ENCODE results near the gene ADIPOR2.
"Not testable (repeated sequence)": the region's sequence is repeated elsewhere in the genome, so short reads cannot be mapped to it uniquely, and the experiment has no call there.

The ADIPOR2 gene

DNA sequence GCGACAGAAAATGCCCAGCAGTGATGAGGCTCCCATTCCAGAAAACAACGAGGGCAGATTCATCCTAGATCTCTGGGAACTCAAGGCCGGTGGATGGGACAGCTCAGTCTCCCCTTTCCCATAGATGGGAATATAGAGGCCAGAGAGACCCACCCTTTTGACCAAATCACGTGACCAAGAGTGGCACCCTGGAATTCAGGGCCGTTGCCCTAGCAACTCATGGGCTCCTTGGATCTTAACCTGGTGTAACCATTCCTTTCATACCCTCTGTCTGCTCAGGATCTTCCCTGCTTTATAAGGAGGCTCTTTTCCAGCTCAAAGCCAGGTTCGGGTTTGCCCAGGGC is 121.0 kb downstream of the ADIPOR2 start:
- DNase-seq (ENCODE audit: low spot score), result no peak

DNA sequence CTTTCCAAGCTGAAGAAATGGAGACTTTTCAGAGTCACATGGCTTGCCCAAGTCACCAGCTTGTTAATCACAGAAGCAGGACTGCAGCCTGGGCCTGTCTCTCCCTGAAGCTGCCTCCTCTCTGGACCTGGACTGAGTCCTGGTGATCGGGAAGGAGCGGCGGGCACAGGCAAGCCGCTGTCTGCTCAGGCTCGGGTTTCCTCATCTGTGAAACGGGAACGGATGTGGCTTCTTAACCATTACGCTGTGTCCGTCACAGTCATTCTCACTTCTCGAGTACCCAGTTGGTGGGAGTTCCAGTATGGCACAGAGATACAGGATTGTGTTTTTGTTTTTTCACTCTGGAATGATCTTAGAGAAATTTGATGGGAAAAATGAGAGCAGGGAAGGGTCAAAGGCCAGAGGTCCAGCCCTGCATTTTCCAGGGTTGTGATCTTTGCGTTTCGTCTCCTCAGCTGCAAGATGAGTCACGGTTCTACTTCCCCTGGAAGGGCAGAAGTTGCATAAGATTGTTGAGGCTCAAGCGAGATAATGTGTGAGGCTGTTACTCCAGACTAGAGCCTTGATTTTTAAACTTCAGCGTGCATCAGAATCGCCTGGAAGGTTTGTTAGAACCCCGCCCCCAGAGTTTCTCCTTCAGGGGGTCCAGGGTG is 121.9 kb downstream of the ADIPOR2 start:
- DNase-seq (ENCODE audit: low spot score), result no peak

DNA sequence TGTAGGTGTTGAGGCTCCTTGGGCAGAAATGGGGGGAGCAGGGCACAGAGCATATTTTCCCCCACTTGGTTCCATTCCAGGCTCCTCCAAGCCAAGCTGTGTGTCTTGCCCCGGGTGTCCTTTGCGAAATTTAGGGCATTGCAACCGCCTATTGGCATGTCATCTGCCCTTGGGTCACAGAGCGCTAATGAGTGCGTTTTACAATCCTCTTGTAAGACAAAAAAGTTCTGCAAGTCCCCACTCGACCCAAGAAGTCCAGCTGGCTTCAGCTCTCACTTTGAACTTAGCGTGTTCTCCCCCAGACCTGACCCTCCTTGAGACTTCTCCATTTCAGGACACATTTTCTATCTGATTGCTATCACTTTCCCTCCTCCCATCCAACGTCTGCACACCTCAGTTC is 123.4 kb downstream of the ADIPOR2 start:
- no peak for DNase-seq (ENCODE audit: low spot score)

GRCh38 chr12:1815108-1815507 is 124.2 kb downstream of the ADIPOR2 start:
- no peak for DNase-seq (ENCODE audit: low spot score)

DNA sequence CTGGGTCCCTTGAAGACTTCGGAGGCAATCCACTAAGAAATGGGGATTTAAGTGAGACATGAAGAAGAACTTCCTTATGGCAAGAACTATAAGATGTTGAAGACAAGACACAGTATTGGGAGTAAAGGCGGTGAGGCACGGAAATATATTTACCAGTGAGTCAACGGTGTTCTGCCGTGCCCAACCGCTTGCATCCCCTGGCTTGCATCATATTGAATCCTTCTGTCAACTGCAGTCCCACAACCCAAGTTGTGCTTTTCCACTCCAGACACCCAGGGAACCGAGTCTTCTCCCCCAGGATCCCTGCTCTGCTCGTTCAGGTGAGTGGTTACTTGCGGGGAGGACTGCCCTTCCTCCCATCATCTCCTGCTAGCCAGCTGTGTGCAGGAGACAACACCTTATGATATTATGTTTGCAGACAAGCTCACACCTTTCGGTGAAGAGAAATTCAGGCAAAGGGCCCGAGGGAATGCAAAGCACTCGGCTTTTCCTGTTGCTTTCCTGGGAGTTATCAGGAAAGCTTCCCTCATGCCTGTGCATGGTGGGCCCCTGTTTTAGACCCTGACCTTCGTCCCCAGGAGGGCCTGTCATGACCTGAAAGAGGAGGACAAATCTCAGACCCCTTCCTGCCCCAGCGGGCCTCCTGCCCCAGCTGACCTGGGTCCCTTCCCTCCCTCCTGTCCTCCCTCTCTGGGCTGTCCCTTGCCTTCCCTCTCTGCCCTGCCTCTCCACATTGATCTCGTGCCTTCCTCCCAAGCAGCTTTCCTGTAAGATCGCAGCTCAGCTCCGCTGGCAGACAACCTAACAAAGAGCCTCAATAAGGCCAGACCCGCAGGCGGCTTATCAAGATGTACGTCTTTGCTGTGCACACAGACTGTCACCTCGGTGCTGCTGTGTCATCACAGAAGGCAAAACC is 125.2 kb downstream of the ADIPOR2 start:
- DNase-seq (ENCODE audit: low spot score), result peak; percentile 73

- no peak for DNase-seq (ENCODE audit: low spot score)
Measured at GRCh38 chr12:1816730-1817348, 126.0 kb downstream of the ADIPOR2 start.

DNA sequence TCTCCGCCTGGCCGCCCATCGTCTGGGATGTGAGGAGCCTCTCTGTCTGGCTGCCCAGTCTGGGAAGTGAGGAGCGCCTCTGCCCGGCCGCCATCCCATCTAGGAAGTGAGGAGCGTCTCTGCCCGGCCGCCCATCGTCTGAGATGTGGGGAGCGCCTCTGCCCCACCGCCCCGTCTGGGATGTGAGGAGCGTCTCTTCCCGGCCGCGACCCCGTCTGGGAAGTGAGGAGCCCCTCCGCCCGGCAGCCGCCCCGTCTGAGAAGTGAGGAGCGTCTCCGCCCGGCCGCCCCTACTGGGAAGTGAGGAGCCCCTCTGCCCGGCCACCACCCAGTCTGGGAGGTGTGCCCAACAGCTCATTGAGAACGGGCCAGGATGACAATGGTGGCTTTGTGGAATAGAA is 127.1 kb downstream of the ADIPOR2 start:
- not testable (repeated sequence) for DNase-seq (ENCODE audit: low spot score)

DNA sequence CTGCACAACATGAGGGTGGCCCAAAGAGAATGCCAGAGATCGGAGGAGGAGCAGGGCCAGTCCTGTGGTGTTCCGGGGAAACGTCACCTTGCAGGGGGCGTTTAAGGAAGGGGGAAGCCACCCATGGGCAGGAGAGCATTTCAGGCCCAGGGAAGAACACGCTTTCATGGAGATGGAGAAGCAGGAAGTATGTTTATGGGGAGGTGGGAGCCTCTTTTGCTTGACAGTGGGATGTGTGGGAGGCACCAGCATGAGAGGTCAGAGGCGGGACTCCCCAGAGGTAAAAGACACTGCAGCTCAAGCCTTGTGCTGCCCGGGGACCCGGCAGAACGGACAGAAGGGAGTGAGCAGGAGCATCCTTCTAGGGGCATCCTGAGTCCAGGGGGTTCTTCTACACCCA is 128.2 kb downstream of the ADIPOR2 start:
- no peak for DNase-seq (ENCODE audit: low spot score)

DNA sequence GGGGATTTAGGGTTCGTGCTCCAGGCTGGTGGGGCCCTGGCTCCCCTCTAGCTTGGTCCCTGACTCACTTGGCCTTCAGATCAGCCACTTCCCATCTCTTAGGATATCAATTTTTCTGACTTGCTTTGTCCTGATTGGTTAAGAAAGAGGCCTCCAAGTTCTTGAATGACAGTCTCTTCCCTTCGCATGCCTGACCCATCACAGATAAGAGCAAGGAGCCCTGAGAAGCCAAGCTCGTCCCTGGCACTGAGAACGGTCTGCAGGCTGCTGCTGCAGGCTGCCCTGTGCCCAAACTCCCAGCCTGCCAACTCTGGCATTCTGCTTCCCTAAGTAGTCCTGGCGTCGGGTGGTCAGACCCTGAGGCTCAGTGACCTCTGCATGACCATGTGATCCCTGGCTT is 128.7 kb downstream of the ADIPOR2 start:
- no peak for DNase-seq (ENCODE audit: low spot score)

GRCh38 chr12:1820191-1820895 is 129.5 kb downstream of the ADIPOR2 start, which contains the start of gene LRTM2:
Gene LRTM2 (plus strand): TSS chr12:1820565. CDS start chr12:1828149, 7,584 bp downstream.
- DNase-seq (ENCODE audit: low spot score), result no peak

GRCh38 chr12:1820896-1821291 is 130.0 kb downstream of the ADIPOR2 start:
- DNase-seq (ENCODE audit: low spot score), result no peak

- no peak for DNase-seq (ENCODE audit: low spot score)
Measured at GRCh38 chr12:1821805-1822204, 130.9 kb downstream of the ADIPOR2 start.

GRCh38 chr12:1822699-1823098 is 131.8 kb downstream of the ADIPOR2 start:
- no peak for DNase-seq (ENCODE audit: low spot score)

- no peak for DNase-seq (ENCODE audit: low spot score)
Measured at GRCh38 chr12:1823237-1823636, 132.4 kb downstream of the ADIPOR2 start.

DNA sequence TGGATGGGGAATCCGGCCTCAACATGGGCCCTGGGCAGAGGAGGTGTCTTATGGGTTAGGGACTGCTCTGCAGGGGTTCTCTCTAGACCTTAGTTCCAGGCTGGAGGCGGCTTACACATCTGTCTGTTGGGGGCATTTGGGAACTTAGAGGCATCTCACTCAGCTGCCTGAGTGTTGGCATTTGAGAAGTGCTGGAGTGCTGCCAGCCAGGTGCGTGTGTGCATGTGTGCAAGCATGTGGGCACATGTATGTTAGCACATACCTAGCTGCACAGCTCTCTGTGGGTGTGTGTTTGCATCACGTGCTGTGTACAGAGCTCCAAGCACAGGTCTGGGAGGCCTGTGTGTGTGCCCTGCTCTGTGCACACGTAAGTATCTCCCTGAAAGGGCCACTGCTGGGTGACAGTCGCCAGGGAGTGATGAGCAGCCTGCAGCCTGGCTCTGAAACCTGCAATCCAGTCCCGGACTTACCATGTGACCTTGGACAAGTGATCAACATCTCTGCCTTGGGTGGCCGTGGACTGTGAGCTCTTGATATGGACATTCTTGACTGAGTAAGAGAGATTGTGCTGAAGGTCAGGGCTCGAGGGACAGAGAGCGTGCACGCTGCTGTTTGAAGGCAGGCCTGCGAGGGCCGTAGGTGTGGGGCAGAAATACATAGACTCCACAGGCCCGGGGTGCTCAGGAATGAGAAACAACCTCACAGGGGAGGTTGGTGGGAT is 134.7 kb downstream of the ADIPOR2 start:
- DNase-seq (ENCODE audit: low spot score), result no peak

- DNase-seq (ENCODE audit: low spot score), result no peak
Measured at GRCh38 chr12:1826401-1826800, 135.5 kb downstream of the ADIPOR2 start.

GRCh38 chr12:1826867-1827705 is 136.2 kb downstream of the ADIPOR2 start:
- no peak for DNase-seq (ENCODE audit: low spot score)

DNA sequence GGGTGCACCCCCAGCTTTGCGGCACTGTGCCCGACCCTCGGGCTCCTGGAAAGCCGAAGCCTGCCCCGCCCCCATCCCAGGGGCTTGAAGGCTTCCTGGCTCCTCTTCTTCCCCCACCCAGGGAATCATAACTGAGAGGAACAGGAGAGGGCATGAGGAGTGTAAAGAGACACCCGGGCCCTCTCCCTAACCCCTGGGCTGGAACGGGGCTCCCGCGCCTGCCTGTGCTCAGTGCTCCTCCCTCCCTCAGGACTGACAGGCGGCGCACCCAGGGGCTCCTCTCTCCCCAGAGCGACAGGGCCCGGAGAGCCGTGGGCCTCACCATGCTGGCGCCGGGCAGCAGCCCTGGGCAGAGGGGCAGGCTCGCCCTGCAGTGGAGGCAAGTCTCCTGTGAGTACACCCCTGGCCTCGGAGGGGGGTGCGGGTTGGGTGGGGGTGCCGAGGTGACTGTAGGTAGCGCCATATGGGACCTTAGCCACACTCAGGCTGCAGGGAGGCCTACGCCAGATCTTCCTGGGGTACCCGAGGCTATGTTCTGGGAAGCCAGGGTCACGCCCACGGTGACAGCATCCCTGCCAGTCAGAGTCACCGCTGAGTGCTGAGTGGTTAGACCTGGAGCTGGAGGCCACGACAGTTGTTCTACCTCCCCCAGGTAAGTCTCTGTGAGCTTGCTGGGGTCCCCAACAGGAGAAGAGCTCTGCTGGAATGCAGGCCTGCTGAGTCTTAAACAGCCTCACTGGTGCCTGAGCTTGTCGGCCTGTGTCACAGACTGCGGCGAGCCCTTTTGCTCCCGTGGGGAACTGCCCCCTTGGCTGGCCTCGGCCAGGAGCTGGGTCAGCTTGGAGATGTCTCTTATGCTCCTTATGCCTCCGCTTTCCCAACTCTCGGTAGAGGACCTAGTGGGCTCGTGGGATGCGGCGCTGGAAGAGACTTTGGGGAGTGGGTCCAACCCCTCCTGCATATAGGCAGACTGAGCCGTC is 137.2 kb downstream of the ADIPOR2 start:
- no peak for DNase-seq (ENCODE audit: low spot score)

DNA sequence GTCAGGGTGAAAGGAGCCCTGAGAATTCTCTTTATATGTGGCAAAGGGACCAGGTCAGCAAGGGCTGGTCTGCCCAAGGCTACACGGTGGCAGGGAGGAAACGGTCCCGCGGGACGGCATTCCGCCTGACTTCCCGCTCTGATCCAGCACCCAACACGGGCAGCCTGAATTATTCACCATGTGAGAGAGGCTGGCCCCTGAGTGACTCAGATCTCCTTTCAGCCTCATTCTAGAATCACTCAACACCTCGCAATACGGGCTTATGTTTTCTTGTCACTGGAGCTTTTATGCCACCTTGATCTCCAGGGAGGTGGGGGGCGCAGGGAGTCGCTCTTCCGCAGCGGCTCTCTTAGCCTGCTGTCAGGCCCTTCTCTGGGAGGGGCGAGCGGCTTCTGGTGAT is 138.0 kb downstream of the ADIPOR2 start:
- DNase-seq (ENCODE audit: low spot score), result no peak
